Activated T-helper 1 cell treated with anti-CD3 and anti-CD28 coated beads, Interleukin-2, amount 50 U/mL, for 16 hours (primary cell): ENCODE data around the gene MUC5B.

Source experiments
- DNase-seq, 2 donors: peaks; one replicate each; pipeline ENCODE4 v3.0.0-alpha.2; 2020; ENCODE audit warnings: low read depth in 1 of 2, low spot score in 1 of 2

The MUC5B gene

DNA sequence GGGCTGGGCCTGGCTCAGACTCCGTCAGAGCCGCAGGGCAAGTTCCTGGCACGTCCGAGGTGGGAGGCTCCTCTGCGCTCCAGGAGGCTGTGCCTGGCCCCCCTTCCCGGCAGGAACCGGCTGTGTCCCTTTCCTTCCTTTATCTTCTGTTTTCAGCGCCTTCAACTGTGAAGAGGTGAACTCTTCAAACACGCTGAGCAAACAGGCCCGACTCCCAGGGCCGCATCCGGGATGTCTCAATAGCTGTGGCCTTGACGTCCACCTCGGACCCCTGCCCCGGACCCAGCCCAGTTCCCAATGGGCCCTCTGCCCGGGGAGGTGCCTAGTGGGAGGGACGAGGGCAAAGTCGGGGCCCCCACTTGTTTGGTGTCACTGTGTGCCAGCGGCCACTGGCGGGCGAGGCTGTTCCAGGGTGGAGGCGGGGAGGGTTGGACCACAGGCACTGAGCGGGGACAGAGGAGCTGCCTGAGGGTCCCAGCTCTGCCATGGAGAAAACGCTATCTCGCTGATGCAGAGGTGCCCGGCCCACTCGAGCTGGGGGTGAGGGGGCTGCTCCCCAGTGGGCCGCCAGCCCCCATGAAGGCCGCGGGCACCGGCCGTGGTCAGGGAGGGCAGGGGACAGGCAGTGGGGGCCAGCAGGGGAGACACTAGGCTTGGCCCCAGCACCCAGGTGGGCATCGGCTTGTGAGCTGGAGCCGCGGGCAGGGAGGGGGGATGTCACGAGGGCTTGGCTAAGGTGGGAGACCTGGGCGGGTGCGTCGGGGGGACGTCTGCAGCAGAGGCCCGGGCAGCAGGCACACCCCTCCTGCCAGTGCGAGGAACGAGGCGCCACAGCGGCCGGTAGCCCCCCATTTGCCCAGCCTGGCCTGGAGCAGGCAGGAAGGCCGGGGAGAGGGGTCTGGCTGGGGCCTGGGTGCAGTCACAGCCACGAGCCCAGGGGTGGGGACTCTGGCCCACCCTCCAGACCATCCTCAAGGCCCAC is 2.7 kb upstream of the MUC5B start:
- no peak for DNase-seq

DNA sequence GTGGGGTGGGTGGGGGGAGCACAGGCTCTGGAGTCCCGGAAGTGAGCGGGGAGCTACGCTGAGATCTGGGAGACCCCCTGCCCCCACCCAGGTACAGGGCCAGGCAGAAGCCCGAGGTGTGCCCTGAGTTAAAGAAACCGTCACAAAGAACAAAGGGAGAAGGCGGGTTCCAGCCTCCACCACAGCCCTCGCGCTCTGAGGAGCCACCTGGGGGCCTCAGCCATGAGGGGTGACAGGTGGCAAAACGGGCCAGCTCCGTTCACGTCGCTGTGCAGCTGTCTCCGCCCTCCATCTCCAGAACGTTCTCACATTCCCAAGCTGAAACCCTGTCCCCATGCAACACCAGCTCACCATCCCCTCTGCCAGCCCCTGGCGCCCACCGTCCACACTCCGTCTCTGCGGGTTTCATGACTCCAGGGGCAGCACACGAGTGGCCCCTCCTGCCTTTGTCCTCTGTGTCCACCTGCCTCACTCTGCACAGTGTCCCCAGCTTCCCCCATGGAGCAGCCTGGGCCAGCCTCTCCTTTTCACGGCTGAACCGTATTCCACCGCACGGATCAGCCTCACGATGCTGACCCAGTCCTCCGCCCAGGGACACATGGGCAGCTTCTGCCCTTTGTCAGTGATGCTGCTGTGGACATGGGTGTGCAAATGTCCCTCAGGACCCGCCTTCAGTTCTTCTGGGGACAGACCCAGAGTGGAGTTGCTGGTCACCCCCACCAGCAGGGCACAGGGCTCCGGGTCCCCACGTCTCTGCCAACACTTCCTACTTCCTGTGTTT is 1.7 kb upstream of the MUC5B start:
- no peak for DNase-seq

DNA sequence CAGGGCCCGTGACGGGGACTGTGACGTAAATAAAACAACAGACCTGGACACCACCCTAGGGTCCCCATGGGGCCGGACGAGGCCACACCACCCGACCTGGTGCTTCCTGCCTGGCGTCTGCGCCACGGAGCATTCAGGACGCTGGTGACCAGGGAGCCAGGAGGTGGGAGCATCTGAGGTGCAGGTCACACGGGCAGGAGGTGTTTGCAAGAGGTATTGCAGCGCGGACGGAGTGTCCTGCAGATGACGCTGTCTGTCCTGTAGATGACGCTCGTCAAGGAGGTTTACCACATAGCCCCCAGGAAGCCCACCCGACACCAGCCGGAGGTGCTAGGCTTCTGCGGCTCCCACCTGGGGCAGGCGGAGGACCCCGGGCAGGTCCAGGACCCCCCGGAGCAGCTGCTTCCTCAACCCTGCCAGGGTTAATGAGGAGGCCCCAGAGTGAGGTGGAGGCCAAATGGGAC is 986 bp upstream of the MUC5B start:
- no peak for DNase-seq

DNA sequence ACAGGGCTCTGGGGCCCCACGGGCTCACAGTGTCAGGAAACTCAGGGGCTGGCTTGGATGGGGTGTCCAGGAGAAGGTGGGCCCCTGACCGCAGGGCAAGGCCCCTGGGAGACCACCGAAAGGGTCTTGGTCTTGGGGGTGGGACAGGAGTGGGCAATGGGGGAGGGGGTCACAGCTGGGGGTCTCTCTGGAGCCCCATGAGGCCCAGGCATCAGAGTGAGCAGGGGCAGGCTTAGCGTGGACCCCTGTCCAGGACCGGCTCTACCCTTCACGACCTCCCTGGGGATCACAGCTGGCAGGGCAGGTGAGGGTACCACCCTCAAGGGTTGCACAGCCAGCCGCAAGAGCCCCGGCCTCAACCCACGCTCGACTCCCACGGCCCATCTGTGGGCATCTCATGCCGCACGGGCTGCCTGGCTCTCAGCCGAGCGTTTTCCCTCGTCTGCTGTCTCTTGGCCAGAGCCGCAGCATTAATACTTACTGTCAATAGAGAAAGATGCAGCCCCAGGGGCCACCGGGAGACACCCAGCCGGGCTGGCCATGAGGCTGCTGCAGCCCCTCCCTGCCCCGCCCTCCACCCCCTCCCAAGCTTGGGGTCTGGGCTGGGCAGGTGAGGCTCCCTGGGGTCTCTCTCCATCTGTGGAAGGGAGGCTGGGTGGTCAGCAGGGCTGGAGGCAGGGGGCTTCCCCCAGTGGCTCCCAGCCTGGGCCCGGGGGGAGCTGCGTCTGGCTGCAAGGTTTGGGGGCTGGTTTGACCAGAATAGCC is 662 bp downstream of the MUC5B start:
- no peak for DNase-seq

DNA sequence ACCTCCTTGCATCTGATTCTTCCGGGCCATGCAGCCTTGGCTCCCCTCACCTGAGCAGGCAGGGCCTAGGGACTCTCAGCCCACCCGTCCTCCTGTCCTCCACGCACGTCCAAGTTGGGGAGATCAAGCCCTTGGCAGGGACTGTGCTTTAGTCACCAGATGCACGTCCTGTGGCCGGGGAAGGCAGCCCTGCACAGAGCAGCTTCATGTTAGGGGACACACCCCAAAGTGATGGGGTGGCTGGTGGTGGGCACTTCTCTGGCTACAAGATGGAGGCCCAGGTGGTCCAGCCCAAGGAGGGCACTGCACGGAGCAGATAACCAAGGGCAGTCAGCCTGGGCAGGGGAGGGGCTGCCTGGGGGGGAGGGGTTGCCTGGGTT is 1.2 kb downstream of the MUC5B start:
- no peak for DNase-seq

DNA sequence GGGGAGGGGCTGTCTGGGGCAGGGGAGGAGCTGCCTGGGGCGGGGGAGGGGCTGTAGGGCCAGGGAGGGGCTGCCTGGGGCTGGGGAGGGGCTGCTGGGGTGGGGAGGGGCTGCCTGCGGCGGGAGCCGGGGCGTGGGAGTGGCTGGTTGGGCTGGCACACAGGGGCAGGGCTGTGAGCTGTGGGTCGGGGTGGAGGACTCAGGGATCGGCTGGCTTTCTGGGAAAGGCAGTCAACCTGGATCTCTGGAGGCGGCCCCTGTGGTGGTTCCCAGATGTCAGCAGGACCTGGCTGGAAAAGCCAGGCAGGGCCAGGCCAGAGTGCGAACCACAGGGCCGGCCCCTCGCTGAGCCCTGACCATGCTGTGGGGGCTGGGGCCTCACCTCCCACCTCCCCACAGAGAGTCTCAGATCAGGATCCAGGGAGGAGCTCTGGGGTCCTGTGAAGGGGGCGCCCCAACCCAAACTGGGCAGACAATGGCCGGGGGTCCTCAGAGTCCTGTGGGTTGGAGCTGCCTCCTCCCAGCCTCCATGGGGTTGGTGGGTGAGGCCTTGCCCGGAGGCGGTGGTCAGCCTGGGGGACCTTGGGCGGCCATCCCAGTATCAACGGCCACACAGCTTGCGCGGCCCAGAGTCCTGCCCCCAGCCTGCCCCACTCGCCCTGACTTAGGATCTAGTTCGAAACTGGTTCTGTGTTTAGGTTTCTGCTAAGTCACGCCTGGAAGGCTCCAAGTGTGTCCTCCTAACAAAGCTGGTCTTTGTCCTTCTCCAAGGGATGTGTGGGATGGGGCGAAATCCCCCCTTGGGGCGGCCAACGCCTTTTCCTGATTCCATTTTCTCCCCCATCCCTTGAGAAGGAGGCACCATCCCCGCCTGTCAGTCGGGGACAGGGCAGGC is 1.9 kb downstream of the MUC5B start:
- no peak for DNase-seq

DNA sequence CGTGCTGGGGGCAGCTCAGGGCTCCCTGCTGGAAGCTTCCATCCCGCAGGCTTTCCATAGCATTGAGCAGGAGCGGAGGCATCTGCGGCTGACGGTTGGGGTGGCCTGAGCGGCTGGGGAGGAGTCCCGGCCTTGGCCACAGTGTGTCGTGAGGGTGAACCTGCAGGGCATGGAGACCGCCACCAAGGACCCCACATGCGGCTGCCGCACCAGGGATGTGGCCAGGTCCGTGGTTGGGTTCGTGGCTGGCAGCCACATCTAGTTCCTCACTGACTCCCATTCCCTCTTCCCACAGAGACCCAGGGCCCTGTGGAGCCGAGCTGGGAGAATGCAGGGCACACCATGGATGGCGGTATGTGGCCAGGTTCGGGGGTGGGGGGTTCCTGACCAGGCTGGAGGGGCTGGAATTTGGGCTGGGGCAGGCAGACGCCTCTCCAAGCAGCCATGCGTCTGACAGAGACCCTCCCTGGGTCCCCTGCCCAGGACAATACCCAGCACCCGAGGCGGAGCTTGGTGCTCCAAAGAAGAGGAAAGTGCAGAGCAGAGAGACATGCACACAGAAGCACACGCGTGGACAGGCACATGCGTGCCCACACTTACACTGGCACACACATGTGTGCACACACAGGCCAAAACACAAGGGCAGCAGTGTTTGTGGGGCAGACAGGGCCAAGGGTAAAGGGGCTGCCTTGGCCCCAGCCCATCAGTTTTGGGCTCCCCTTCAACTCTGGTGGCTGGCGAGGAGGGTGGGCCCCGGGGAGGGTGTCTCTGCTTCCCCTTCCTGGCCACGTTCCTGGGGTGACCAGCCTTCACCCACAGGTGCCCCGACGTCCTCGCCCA is 2.7 kb downstream of the MUC5B start:
- no peak for DNase-seq

DNA sequence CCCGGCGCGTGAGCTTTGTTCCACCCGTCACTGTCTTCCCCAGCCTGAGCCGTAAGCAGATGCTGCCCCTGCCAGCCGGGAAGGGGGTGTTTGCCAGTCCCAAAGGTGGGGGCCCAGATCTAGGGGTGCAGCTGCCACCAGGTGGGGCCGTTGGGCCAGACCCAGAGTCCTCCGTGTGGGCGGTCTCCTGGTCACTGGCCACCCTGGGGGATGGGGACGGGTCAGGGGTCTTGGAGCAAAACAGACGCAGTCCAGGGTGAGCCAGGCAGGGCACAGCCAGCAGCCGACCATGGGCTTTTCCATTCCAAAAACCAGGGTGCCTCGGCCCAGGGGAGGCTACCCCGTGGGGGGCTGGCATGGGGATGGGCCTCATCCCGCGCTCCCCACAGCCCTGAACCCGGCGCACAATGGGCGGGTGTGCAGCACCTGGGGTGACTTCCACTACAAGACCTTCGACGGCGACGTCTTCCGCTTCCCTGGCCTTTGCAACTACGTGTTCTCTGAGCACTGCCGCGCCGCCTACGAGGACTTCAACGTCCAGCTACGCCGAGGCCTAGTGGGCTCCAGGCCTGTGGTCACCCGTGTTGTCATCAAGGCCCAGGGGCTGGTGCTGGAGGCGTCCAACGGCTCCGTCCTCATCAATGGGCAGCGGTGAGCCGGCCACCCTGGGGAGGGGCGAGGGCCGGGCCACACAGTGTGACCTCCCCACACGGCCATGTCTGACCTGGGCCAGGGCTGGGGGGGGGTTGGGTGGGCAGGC is 3.5 kb downstream of the MUC5B start:
- DNase-seq: no peak

DNA sequence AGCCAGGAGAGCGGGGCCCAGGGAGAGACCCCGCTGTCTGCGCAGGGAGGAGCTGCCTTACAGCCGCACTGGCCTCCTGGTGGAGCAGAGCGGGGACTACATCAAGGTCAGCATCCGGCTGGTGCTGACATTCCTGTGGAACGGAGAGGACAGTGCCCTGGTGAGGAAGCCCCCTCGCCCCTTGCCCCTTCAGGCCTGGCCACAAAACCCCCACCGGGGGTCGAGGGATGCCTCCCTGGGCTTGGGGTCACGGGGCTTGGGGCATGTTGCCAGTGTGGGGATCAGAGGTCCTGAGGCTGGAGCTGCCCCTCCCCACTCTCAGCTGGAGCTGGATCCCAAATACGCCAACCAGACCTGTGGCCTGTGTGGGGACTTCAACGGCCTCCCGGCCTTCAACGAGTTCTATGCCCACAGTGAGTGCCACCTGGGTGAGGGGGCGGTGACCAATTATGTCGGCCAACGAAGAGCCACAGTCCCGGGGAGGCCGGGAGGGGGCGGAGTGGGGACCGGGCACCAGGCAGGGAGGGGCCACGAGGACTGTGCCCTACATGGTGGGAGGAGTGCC is 4.2 kb downstream of the MUC5B start:
- no peak for DNase-seq

DNA sequence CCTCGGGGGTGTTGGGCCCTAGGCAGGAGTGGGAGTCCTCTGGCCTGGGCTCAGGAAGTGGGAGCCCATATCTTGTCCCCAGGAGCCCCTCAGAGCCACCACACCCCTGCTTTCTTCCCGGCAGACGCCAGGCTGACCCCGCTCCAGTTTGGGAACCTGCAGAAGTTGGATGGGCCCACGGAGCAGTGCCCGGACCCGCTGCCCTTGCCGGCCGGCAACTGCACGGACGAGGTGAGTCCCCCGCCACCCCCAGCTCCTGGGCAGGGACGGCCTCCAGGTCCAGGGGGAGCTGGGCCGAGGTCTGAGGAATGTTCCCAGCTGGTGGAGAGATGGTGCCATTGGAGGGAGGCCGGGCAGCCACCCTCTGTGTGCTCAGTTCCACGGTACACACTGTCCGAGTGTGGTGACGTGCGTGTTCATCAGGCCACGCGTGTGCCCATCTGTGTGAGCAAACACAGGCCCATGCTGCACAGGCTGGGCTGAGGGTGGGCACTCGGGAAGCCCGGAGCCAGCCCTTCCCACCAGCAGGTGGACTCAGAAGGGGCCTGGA is 4.8 kb downstream of the MUC5B start:
- no peak for DNase-seq

DNA sequence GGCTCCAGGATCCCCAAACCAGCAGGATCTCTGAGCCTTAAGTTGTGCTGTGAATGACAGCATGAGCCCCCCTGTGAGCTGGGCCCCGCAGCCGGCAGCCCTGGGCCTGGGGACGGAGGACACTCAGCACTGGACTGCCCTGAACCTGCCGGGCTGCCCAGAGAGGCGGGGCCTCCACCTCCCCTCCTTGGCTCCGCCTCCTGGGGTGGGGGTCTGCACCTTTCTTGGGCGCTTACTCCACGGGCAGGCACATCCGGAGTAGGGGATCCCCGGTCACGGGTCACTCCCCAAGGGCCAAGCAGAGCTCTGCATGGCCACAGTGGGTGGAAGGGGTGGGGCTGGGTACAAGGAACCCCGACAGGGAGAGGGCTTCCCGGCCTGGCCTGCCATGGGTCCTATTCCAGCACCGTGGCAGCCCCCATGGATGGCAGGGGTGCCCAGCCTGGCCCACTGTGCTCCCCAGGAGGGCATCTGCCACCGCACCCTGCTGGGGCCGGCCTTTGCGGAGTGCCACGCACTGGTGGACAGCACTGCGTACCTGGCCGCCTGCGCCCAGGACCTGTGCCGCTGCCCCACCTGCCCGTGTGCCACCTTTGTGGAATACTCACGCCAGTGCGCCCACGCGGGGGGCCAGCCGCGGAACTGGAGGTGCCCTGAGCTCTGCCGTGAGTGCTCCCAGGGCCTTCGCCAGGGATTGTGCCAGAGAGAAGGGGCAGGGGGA is 5.4 kb downstream of the MUC5B start:
- no peak for DNase-seq

DNA sequence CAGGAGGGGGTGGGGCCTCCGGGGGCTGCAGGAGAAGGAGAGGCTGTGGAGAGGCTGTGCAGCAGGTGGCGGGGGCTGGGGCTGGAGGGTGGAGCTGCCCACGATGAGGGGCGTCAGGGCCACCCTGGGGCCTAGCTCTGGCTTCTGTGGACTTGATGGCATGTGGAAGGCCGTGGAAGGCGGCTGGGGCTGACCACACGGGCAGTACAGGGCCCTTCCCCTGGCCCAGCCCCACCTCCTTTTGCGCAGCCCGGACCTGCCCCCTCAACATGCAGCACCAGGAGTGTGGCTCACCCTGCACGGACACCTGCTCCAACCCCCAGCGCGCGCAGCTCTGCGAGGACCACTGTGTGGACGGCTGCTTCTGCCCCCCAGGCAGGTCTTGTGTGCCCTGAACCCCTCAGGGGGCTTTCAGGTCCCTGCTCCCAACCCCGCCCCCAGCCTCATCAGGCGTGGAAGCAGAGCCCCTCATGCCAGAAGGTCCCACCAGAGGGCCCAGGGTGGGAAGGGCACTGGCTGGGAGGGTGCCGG is 6.1 kb downstream of the MUC5B start:
- DNase-seq: no peak

DNA sequence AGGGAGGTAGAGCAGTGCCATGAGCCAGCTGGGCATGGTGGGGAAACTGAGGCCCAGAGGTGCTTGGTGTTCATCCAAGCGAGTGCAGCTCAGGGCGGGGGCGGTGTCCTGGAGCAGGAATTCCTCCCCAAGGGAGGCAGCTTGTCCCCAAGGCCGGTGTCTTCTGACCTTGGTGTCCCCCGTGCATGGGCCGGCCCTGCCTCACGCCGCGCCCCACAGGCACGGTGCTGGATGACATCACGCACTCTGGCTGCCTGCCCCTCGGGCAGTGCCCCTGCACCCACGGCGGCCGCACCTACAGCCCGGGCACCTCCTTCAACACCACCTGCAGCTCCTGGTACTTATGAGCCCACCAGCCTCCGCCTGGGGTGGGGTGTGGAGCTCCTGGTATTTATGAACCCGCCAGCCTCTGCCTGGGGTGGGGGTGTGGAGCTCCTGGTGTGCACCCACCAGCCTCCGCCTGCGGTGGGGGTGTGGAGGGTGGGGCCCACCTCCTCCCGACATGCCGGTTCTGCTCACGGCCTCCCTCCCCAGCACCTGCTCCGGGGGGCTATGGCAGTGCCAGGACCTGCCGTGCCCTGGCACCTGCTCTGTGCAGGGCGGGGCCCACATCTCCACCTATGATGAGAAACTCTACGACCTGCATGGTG is 6.7 kb downstream of the MUC5B start:
- no peak for DNase-seq

DNA sequence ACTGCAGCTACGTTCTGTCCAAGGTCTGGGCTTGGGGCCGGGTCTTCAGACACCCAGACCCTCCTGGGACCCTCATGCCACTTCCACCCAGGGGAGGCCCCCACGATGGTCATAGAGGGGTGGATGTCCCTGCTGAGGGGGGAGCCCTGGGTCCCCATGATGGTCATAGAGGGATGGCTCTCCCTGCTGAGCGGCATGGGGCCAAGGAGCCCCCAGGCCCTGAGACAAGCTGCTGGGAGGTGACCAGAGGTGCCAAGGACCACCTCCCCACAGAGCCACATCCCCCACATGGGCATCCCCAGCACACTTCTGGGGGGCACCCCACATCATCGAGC is 7.2 kb downstream of the MUC5B start:
- no peak for DNase-seq

DNA sequence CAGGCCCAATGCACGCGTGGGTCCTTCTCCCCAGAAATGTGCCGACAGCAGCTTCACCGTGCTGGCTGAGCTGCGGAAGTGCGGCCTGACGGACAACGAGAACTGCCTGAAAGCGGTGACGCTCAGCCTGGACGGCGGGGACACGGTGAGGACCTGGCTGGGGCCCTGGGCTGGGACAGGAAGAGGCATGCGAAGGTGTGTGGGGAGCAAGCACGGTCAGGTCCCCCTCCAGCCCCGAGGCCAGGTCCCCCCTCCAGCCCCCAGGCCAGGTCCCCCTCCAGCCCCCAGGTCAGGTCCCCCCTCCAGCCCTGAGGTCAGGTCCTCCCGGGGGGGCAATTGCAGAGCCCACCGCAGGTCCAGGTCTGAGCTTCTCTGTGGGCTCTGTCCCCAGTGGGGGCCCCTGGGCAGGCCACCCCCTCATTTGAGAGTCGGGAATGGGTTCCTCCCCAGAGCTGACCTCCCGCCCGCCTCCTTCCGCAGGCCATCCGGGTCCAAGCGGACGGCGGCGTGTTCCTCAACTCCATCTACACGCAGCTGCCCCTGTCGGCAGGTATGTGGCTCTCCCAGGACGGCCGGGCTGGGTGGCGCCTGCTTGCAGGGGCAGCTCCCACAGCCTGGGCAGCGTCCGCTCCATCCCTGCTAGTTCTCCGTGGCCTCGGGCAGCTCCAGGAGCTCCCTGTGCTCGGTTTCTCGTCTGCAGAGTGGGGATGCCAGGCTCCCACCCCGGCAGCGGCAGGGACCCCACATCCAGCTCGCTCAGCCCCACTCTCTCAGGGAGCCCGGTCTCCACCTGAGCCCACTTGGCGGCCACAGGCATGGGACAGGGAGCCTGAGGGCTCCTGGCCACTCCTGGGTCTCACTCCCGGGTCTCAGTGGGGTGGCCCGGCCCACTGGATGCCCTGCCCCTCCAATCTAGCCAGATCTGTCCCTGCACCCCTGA is 7.9 kb downstream of the MUC5B start:
- DNase-seq: no peak
